Measurements from ENCODE around the gene LRFN4. TPM values are rescaled to one million over a fixed set of nuclear protein-coding genes. Genes with fewer than 3 reads are reported as not detected.

Gene LRFN4
- total RNA-seq, 2 donors from 2014 or later, result 15.0 to 16.9 TPM

DNA sequence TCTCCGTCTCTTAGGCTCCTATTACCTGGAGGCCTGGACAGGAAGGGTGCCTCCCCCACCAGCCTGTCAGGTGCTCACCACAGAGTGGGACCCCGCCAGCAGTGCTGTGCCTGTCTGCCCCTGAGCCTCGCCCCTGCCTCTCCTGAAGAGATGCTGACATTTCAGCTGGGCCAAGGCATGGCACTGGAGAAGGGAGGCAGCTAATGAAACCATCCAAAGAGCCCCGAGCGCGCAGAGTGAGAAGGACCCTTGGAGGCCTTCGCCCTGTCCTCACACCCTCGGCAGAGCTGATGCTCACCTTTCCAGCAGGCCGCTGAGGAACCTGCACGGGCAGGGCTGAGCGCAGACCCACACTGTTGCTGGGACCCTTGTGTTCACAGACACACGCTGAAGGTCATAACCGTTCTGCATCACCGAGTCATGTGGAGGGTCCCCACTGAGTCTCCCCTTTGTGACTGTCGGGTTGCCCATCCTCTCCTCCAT lies 2.1 kb upstream of the LRFN4 start:
- intact Hi-C loops (cut with DNase I), result no loop called here
- peak; percentile 61 for DNase-seq (ENCODE audit: low spot score)

DNA sequence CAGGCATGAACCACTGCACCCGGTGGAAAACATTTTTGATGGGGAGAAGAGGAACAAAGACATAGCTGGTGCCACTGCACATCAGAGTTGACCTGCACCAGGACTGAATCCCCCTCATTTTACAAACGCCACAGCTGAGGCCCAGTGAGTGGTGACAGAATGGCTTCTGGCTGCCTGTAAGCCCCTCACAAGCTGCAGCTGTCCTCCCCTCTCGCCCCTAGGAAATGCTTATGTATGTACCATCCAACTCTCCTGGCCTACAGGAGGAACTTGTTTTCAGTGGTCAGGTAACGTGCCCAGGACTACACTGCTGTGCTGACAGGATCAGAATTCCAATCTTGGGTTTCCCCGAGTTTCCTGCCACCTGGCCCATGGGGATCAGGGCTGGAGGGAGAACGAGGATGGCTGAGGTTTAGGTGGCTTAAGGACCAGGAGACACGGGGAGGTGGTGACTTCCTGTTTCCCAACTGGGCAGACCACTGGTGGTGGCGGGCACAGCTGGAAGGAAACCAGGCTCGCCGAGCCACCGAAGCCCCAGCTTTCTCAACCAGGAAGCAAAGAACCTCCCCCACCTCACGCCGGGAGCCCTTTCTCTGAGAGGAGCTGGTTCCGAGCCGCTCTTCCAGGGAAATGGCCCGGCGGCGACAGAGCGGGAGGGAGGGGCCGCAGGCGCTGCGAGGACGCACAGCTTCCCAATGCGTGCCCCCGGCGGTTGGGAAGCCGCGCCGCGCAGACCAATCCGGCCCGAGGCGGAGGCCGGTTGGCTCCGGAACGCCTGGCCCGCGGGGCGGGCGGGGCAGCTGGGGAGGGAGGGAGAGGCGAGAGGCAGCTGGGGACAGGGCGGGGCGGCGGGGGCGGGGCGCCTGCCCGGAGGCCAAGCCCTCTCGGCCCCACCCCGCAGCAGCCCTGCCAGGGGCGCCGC lies 1.0 kb upstream of the LRFN4 start:
- peak; percentile 98 for DNase-seq (ENCODE audit: low spot score)
- intact Hi-C loops (cut with DNase I), result no loop called here

DNA sequence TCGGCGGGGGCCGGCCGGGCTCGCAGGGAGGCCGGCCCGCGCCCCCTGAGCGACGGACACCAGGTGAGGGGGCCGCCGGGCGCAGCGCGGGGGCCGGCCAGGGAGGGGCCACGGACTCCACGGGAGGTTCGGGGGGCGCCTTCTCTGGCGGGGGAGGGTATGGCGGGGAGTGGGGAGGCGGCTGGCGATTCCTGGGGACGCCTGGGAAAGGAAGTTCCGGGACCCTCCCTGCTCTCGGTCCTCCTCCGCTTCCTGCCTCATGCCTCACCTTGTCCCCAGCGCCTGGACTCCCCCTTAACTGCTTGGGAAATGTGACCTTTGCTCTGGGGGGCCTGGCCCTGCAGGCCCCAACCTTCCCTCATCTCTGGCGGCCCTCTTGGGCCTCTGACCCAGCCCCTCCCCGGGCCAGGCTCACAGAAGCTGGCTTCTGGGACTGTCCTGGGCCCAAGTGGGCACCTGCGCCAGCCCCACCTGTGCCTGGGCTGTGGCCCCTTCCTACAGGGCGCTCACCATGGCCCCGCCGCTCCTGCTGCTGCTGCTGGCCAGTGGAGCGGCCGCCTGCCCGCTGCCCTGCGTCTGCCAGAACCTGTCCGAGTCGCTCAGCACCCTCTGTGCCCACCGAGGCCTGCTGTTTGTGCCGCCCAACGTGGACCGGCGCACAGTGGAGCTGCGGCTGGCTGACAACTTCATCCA lies 516 bp downstream of the LRFN4 start:
- intact Hi-C loops (cut with DNase I), result loop anchor here in 1 of 2 donors (1.0 kb wide), 1 partner anchor 47 kb away; no protein-coding TSS in a partner anchor

DNA sequence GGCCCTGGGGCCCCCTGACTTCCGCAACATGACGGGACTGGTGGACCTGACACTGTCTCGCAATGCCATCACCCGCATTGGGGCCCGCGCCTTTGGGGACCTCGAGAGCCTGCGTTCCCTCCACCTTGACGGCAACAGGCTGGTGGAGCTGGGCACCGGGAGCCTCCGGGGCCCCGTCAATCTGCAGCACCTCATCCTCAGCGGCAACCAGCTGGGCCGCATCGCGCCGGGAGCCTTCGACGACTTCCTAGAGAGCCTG lies 992 bp downstream of the LRFN4 start:
- intact Hi-C loops (cut with DNase I), result loop anchor here in 1 of 2 donors (1.0 kb wide), 1 partner anchor 48 kb away; no protein-coding TSS in a partner anchor
- DNase-seq (ENCODE audit: low spot score), result peak; percentile 78

More for the DNA sequence above, 516 bp downstream of the LRFN4 start:
- peak; percentile 68 for DNase-seq (ENCODE audit: low spot score)

DNA sequence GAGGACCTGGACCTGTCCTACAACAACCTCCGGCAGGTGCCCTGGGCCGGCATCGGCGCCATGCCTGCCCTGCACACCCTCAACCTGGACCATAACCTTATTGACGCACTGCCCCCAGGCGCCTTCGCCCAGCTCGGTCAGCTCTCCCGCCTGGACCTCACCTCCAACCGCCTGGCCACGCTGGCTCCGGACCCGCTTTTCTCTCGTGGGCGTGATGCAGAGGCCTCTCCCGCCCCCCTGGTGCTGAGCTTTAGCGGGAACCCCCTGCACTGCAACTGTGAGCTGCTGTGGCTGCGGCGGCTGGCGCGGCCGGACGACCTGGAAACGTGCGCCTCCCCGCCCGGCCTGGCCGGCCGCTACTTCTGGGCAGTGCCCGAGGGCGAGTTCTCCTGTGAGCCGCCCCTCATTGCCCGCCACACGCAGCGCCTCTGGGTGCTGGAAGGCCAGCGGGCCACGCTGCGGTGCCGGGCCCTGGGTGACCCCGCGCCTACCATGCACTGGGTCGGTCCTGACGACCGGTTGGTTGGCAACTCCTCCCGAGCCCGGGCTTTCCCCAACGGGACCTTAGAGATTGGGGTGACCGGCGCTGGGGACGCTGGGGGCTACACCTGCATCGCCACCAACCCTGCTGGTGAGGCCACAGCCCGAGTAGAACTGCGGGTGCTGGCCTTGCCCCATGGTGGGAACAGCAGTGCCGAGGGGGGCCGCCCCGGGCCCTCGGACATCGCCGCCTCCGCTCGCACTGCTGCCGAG lies 1.5 kb downstream of the LRFN4 start:
- intact Hi-C loops (cut with DNase I), result no loop called here
- DNase-seq (ENCODE audit: low spot score), result peak; percentile 78

DNA sequence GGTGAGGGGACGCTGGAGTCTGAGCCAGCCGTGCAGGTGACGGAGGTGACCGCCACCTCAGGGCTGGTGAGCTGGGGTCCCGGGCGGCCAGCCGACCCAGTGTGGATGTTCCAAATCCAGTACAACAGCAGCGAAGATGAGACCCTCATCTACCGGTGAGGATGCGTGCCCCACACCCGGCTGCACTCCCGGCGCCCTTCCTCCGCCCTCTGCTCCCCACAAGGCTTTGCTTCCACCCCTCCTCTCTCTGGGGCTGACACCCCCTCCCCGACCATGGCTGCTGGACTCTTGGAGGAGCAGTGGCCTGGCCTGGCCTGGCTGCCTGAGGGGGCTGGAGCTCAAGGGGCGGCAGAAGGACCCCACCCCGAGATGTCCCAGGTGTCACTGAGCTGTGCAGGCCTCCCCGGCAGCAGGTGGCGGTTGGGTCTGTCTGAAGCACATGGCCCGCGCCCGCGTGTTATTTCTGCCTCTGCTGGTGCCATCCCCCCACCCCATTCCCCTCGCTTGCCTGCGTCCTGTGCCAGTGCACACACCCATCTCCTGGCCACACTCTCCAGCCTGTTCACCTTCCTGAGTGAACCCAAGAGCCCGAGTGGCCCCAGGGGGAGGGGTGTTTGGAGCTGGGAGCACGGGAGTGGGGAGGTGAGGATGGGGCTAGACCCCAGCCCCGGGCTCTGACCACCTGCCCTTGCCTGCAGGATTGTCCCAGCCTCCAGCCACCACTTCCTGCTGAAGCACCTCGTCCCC lies 2.2 kb downstream of the LRFN4 start:
- peak; percentile 80 for DNase-seq (ENCODE audit: low spot score)
- intact Hi-C loops (cut with DNase I), result no loop called here

DNA sequence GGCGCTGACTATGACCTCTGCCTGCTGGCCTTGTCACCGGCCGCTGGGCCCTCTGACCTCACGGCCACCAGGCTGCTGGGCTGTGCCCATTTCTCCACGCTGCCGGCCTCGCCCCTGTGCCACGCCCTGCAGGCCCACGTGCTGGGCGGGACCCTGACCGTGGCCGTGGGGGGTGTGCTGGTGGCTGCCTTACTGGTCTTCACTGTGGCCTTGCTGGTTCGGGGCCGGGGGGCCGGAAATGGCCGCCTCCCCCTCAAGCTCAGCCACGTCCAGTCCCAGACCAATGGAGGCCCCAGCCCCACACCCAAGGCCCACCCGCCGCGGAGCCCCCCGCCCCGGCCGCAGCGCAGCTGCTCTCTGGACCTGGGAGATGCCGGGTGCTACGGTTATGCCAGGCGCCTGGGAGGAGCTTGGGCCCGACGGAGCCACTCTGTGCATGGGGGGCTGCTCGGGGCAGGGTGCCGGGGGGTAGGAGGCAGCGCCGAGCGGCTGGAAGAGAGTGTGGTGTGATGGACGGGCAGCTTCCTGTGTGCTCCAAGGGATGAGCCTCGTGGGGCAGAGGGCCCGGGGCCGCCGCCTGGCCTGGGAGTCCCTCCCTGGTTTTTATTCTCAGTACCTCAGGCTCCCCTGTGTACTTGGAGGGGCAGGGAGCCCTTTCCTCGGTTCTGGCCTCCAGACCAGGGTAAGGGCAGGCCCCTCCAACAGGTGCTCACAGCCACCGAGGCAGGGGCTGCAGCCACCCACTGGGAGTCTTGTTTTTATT lies 3.0 kb downstream of the LRFN4 start:
- intact Hi-C loops (cut with DNase I), result no loop called here
- DNase-seq (ENCODE audit: low spot score), result peak; percentile 79

DNA sequence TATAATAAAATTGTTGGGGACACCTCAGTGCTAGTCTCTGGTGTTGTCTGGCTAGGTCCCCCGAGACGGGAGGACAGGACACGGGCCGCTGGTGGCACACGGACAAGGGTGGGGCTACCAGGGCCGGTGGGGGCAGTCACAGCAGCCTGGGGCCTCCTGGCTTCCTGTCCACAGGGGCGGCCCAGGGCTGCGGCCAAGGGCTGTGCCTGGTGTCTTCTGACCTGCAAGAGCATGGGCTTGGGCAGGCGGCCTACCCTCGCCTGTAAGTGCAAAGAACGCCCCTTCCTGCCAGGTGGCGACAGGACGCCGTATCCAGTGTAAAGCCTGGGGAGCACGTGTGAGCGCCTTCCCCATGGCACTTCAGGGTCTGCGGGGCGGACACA lies 3.6 kb downstream of the LRFN4 start:
- intact Hi-C loops (cut with DNase I), result no loop called here
- DNase-seq (ENCODE audit: low spot score), result peak; percentile 77

DNA sequence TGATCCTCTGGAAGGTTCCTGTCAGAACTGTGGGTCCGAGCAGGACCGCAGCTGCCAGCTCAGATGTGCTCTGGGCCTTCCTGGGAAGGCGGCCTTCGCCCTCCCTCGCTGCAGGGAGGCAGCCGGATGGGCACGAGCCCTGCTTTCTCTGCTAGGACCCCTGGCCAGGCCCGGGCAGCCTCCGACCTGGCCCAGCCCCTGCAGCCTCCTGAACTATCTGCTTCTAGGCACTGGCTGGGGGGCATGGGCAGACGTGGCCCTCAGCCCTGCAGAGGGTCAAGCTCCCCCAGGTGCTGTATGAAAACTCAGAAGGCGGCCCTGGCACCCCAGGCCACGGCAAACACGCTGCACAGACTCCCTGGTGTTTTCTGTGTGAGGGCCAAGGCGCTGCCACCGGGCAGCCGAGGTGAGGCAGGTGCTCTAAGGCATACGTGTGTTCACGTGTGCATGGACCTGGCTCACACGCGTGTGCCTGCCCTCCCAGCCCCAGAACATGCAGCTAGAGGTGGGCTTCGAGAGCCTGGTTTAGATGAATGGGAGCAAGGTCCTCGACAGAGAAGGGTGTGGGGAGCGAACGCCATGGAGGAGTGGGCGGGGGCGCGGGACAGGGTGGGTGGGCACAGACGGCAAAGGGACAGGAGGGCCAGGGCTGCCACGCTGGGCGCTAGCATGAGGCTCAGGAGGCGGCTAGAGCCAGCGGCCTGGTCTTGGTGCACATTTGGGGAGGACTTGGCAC lies 4.3 kb downstream of the LRFN4 start:
- intact Hi-C loops (cut with DNase I), result no loop called here
- DNase-seq (ENCODE audit: low spot score), result peak; percentile 64

DNA sequence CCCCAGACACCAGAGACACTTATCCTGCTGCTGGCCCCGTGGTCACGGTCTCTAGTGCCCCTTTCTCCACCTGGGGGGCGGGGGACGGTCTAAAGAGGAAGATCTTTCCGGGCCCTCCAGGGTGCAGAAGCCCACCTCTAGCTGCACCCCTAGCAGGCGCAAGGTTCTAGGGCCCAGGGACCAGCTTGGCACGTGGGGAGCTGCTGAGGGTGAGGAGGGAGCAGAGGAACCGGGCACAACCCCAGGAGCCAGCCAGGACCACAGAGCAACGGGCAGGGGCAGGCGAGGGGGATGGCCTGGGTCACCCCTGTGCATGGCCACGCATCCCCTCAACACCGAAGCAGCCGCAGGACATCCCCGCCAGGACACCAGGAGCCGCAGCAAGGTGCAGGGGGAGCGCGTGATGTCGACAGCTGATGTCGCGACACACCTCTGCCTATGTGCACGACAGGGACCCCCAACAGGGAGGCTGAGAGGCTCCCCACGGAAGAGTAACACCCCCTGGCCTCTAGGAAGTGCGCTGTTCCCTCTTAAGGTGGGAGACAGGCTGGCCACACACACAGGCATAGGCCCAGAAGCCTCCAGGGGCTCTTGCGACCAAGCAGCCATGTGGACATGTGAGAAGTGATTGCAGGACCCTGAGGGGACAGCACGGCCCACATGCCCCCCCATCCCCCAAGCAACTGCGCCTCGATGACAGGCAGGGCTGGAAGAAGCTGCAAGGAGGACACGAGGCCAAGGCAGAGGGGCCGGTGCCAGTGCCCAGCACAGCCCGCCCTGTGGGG lies 5.1 kb downstream of the LRFN4 start:
- DNase-seq (ENCODE audit: low spot score), result peak; percentile 79
- intact Hi-C loops (cut with DNase I), result no loop called here

DNA sequence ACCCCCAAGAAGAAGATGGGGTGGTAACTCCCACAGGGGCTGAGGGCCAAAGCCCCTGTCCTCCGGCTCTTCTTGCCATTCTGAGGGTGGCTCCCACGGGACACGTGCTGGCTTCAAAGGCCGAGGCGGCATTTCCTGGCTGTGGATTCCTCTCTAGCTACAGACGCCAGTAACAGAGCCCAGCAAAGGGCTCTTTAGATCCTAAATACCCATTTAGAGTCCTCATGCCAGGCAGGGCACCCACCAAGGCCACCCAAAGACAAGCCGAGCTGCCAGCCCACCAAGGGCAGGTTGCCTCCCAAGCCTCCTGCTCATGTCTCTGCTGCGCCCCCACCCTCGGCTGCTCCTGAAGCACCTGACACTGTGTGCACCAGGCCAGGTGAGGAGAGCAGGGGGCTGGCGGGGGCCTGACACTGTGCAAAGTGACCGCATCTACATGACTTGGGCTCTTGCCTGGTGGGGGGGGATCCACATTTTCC lies 5.7 kb downstream of the LRFN4 start:
- peak; percentile 72 for DNase-seq (ENCODE audit: low spot score)

DNA sequence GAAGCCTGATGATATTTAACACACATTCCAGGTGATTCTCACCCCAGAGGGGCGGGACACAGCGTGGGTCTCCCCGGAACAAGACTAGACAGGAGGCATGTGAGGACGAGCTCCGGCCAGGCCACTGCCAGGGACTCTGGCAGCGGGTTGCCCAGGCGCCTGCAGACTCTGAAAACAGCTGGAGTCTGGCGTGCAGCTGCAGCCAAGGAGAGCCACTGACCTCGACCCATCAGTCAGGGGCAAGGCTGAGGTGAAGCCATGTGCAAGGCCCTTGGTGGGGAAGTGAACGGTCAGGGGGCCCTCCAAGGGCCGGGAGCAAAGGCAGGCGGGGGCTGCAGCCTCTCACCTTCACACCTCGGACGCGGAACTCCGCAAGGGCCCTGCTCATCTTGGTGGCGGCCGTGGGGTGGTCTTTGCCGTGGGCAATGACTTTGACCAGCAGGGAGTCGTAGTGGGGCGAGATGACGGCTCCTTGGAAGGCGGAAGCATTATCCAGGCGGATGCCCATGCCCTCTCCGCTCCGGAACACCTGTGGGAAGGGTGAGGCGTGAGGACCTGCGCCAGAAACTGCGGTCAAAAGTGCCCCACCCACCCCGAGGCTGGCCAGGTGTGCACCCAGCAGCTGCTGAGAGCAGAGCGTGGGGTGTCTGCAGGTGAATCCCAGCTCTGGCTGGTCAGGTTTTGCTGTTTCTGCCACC lies 6.7 kb downstream of the LRFN4 start:
- DNase-seq (ENCODE audit: low spot score), result no peak
- intact Hi-C loops (cut with DNase I), result no loop called here

More for the DNA sequence above, 5.7 kb downstream of the LRFN4 start:
- intact Hi-C loops (cut with DNase I), result no loop called here

DNA sequence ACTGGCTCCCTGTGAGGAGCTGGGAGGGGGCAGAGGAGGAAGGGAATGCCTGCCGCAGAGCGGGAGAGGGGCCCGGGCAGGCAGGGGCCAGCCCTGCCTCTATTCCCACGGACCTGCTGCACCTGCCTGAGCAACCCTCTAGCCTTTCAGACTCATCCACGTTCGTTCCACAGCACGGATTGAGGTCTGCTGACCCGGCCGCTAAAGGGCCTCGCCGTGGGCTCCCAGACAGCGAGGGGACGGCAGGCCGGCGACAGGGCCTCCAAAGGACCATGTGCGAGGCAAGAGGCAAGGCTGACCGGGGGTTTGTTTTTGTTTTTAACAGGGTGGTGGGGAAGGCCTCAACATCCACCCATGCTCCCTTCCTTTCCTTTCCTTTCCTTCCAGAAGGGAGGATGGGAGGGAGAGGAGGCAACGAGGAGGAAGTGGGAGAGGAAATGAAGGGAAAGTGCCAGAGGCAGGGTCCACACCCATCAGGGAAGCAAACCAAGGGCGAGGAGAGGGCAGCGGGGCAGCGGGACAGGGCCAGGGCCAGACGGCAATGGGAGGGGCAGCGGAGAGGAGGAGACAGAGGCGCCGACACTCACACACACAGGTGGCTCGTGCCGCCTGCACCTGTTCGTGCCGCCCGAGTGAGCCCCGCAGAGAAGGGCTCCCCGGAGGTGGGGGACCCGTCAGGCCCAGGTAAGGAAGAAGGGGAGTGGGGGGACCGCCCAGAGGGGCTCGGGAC lies 7.5 kb downstream of the LRFN4 start:
- intact Hi-C loops (cut with DNase I), result no loop called here

DNA sequence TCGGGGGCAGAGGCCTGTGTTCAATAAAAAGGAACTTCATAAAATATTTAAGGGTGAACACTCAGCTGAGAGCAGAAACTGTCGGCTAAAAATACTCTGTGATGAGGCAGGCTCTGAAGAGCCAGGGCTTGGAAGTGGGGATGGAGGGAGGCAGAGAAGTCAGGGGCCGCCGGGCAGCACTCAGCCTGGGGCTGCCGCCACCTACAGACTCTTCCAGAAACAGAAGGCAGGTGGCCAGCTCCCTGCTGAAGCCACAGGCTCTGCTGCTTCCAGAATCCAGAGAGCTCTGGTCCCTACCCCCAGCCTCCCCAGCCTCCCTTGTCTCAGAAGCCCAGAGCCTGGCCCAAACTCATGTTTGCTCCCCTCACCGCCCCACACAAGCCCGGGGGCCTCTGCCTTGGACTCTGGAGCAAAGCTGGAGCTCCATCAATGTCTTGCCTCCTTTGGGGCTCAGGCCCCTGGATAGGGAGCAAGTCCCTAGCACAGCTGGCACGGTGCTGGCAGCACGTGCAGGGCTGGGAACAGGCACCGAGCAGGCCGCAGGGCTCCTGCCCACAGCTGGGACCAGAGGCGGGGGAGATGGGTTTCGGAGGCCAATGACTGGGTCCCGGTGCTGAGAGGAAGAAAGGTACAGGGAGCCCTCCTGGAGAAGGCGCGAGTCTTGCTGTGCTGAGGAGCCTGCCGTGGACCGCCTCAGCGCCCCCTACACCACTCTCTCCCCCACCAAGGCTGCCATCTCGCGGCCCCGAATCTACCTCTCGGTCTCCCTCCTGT lies 8.2 kb downstream of the LRFN4 start:
- no peak for DNase-seq (ENCODE audit: low spot score)
- intact Hi-C loops (cut with DNase I), result no loop called here

More for the DNA sequence above, 7.5 kb downstream of the LRFN4 start:
- no peak for DNase-seq (ENCODE audit: low spot score)

DNA sequence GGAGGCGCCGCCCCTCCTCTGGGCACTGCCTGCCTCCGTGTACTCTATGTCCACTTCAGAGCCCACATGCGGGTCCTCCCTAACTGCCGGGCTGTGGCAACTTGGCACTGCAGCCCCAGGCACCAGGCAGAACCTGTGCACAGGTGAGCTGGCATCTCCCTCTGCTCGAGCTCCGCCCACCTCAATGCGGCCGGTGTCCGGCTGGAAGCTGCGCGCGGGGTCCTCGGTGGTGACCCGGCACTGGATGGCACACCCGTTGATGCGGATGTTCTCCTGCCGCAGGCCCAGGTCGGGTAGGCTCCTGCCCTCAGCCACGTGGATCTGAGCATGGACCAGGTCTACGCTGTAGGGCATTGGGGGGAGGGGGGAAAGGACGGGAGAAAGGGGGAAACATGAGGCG lies 9.1 kb downstream of the LRFN4 start:
- intact Hi-C loops (cut with DNase I), result no loop called here

More for the DNA sequence above, 9.1 kb downstream of the LRFN4 start:
- DNase-seq (ENCODE audit: low spot score), result no peak

All from posterior vena cava (tissue), 2 donors.